SJSA1 (cell line): ENCODE data around the gene TMEM150A. TPM values are rescaled to one million over a fixed set of nuclear protein-coding genes. Genes with fewer than 3 reads are reported as not detected.
"Not testable (repeated sequence)": the region's sequence is repeated elsewhere in the genome, so short reads cannot be mapped to it uniquely, and the experiment has no call there.

ENCODE experiments used
- DNase-seq, 2 experiments: peaks; one replicate each; pipeline ENCODE4 v3.0.0-alpha.2; 2015 to 2020; ENCODE audit warnings: low spot score in 2 of 2, low read depth in 1 of 2
- H3K27ac ChIP-seq: fragments of 250-450 bp; sonication (Bioruptor Pico); 2 replicates; pipeline ENCODE4 v1.5.1; 2020; ENCODE audit warnings: mild to moderate bottlenecking, moderate library complexity
- H3K27me3 ChIP-seq: fragments of 250-450 bp; sonication (Bioruptor Pico); replicated peaks from 2 replicates; pipeline ENCODE4 v1.5.1; 2020; ENCODE audit warnings: mild to moderate bottlenecking, moderate library complexity
- H3K36me3 ChIP-seq: fragments of 250-450 bp; sonication (Bioruptor Pico); 2 replicates; pipeline ENCODE4 v1.5.1; 2020; ENCODE audit warnings: mild to moderate bottlenecking
- H3K4me1 ChIP-seq: fragments of 250-450 bp; sonication (Bioruptor Pico); replicated peaks from 2 replicates; pipeline ENCODE4 v1.6.1; 2021; ENCODE audit warnings: mild to moderate bottlenecking
- H3K4me3 ChIP-seq: fragments of 250-450 bp; sonication (Bioruptor Pico); 2 replicates; pipeline ENCODE4 v1.5.1; 2020; ENCODE audit warnings: mild to moderate bottlenecking
- H3K9me3 ChIP-seq: fragments of 250-450 bp; sonication (Bioruptor Pico); replicated peaks from 2 replicates; pipeline ENCODE4 v1.5.1; 2020; ENCODE audit warnings: mild to moderate bottlenecking
- total RNA-seq: library from RNA; depleted of rRNA; stranded (reverse); fragments of >200 nt; shearing (Covaris generic); gene quantifications from 2 replicates; pipeline ENCODE4 v1.2.3, GENCODE V29; 2014

TMEM150A gene
- total RNA-seq, 1 experiment from 2014 or later, result 5.1 TPM

GRCh38 chr2:85582492-85582891 lies 20.0 kb downstream of the TMEM150A start:
- no peaks in the 10 kb centered on the region for H3K9me3 ChIP-seq
- no peak overlapping the region for H3K27ac ChIP-seq
- no peak overlapping the region for H3K4me3 ChIP-seq
- no peaks in the 10 kb centered on the region for H3K27me3 ChIP-seq
- H3K4me1 ChIP-seq, result peaks cover 30% of the 10 kb centered on the region
- no peaks in the 10 kb centered on the region for H3K36me3 ChIP-seq
- DNase-seq, result no peak

DNA sequence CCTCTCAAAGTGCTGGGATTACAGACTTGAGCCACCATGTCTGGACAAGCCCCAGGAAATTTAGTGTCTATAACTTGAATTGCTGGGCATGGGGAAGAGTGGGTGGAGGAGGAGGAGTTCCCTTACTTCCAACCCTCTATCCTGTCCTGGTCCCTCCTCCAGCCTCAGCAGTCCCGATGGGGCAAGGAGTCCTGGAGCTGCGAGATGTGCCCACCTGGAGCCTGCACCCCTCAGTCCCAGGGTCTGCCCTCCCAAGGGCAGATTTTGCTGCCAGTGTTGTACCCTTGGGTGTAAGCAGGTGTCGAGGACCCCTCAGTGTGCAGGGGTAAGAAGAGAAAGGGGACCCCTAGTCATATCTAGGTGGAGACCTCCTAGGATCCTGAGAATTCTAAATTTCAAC lies 22.3 kb downstream of the TMEM150A start:
- no peaks in the 10 kb centered on the region for H3K36me3 ChIP-seq
- H3K4me1 ChIP-seq, result peaks cover 20% of the 10 kb centered on the region
- DNase-seq, result no peak
- H3K27ac ChIP-seq, result no peak overlapping the region
- H3K9me3 ChIP-seq, result no peaks in the 10 kb centered on the region
- H3K27me3 ChIP-seq, result no peaks in the 10 kb centered on the region
- H3K4me3 ChIP-seq, result no peak overlapping the region

- Histone ChIP-seq H3K27ac (no peak overlapping the region), H3K4me1 (peaks cover 12% of the 10 kb centered on the region), H3K4me3 (no peak overlapping the region), H3K27me3 (no peaks in the 10 kb centered on the region), H3K9me3 (no peaks in the 10 kb centered on the region), H3K36me3 (no peaks in the 10 kb centered on the region)
- DNase-seq, result no peak
Measured at GRCh38 chr2:85579266-85579935, 23.1 kb downstream of the TMEM150A start.

- H3K4me1 ChIP-seq, result peaks cover 5% of the 10 kb centered on the region; the same call in 1 of the 2 replicates
- H3K27ac ChIP-seq, result no peak overlapping the region
- no peaks in the 10 kb centered on the region for H3K36me3 ChIP-seq
- no peaks in the 10 kb centered on the region for H3K9me3 ChIP-seq
- no peaks in the 10 kb centered on the region; the same call in 1 of the 2 replicates for H3K27me3 ChIP-seq
- H3K4me3 ChIP-seq, result no peak overlapping the region
- DNase-seq, result no peak
Measured at GRCh38 chr2:85578243-85579180, 24.0 kb downstream of the TMEM150A start.

DNA sequence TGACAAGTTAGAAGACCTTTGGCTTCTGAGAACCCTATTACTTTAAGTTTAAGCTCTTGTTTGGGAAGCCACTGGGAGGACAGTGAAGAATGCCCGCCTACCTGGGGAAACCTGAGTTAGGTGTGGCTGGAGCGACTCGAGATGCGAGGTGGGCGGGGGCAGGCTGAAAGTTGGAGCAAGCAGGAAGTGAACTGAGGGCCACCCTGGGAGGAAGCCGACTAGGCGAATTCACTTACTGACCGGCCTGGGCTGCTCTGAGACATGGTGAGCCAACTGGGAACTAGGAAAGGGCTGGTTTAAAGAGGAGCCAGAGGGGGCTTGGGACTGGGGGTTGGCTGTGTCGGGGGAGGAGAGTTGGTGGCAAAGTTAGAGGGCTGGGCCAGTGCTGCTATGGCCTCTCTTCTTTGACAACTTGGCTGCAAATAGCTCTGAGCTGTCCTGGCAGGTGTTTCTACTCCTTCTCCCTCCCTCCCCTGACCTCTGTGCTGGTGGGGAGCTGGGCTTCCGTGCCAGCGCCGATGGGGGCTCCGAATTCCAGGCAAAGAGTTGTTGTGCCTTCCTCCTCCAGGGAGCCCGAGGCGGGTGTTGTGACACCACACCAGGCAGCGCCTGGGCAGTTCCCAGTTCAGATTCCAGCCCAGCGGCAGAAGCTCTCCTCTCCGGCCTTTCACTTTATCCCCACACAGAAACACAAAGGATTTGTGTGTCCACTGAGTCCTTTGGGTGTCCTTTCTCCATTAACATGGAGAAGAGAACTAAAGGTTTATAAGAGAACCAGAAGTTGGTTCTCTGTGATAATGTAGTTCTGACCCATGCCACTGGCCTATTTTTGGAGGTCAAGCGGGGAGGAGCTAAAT lies 24.9 kb downstream of the TMEM150A start, which contains the start of gene VAMP8:
VAMP8 (plus strand) TSS at position 201 of the 857 bp plus-strand sequence; CDS start at position 262, 61 bp downstream.
- H3K27ac ChIP-seq, result no peak within 1 kb of the TSS
- H3K4me3 ChIP-seq, result no peak within 1 kb of the TSS
- no peak for DNase-seq

GRCh38 chr2:85577063-85577385 lies 25.5 kb downstream of the TMEM150A start:
- no peak overlapping the region for H3K4me3 ChIP-seq
- no peak for DNase-seq
- peaks cover 7% of the 10 kb centered on the region for H3K27me3 ChIP-seq
- H3K36me3 ChIP-seq, result no peaks in the 10 kb centered on the region
- H3K9me3 ChIP-seq, result no peaks in the 10 kb centered on the region
- no peak overlapping the region for H3K27ac ChIP-seq
- H3K4me1 ChIP-seq, result peaks cover 5% of the 10 kb centered on the region; the same call in 1 of the 2 replicates

More for the DNA sequence above, 24.9 kb downstream of the TMEM150A start, which contains the start of gene VAMP8:
- peaks cover 5% of the 10 kb centered on the region for H3K27me3 ChIP-seq
- H3K9me3 ChIP-seq, result no peaks in the 10 kb centered on the region
- no peaks in the 10 kb centered on the region for H3K36me3 ChIP-seq
- H3K4me1 ChIP-seq, result peaks cover 5% of the 10 kb centered on the region; the same call in 1 of the 2 replicates

DNA sequence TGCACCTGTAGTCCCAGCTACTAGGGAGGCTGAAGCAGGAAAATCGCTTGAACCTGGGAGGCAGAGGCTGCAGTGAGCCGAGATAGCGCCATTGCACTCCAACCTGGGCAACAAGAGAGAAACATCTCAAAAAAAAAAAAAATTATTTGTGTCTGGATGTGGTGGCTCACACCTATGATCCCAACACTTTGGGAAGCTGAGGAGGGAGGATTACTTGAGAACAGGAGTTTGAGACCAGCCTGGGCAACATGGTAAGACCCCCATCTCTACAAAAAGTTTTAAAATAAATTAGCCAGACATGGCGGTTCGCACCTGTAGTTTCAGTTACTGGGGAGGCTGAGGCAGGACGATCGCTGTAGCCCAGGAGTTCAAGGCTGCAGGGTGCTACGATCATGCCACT lies 26.8 kb downstream of the TMEM150A start:
- H3K4me1 ChIP-seq, result peaks cover 5% of the 10 kb centered on the region; the same call in 1 of the 2 replicates
- no peaks in the 10 kb centered on the region for H3K9me3 ChIP-seq
- DNase-seq, result no peak
- H3K36me3 ChIP-seq, result no peaks in the 10 kb centered on the region
- no peak overlapping the region for H3K27ac ChIP-seq
- peaks cover 10% of the 10 kb centered on the region for H3K27me3 ChIP-seq
- H3K4me3 ChIP-seq, result no peak overlapping the region

- H3K36me3 ChIP-seq, result 0 out of 2 replicates have a peak, but pooled peaks cover 2% of the 10 kb centered on the region
- peaks cover 5% of the 10 kb centered on the region for H3K27me3 ChIP-seq
- no peak overlapping the region for H3K4me3 ChIP-seq
- H3K27ac ChIP-seq, result no peak overlapping the region
- DNase-seq, result no peak
- no peaks in the 10 kb centered on the region for H3K9me3 ChIP-seq
- H3K4me1 ChIP-seq, result no peaks in the 10 kb centered on the region
Measured at GRCh38 chr2:85566265-85566664, 36.2 kb downstream of the TMEM150A start.

- Histone ChIP-seq H3K27me3 (no peaks in the 10 kb centered on the region), H3K36me3 (peaks cover 8% of the 10 kb centered on the region), H3K9me3 (no peaks in the 10 kb centered on the region), H3K27ac (no peak overlapping the region), H3K4me3 (no peak overlapping the region), H3K4me1 (peaks cover 7% of the 10 kb centered on the region; the same call in 1 of the 2 replicates)
- no peak for DNase-seq
Measured at GRCh38 chr2:85564144-85564563, 38.3 kb downstream of the TMEM150A start.

DNA sequence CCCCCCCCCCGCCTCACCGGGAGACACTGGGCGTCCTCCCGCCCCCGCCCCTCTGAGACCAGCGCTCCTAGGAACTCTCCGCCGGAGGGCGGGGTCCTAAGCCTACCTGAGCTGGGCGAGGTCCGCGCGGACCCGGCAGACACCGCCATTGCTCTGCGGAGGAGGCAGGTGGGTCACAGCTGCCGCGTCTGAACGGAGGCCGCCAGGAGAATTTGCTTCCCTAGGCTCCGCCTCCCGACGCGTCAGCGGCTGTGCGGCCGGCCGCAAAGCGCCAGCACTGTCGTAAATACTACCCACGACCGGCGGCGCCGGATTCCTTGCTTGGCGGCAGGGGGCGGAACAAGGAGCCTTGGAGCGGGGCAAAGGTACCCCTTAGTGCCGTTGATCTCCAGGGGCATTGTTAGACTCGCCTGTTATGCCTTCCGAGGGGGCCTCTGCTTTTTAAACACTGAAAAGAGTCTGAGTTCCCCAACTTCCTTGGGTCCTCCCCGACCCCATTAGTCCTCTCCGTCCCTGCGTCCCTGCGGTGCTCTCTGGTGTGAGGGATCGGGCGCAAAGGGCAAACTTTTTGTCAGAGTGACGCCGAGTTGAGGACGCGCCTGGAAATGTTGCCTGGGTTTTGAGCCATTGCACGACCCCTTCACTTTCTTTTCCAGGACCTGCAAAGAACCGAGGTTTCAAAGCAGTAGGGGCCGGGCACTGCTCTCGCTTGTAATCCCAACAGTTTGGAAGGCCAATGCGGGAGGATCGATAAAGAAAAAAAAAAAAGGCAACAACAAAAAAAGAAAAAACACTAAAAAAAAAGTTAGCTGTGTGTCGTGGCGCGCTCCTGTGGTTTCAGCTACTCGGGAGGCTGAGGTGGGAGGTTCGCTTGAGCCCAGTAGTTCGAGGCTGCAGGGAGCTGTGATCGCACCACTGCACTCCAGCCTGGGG lies 41.0 kb downstream of the TMEM150A start, which contains the start of gene GGCX:
GGCX (minus strand) TSS at position 214 of the 933 bp plus-strand sequence; CDS start at position 149, 65 bp downstream.
- H3K27ac ChIP-seq, result peak within 1 kb of the TSS; percentile 65
- H3K4me3 ChIP-seq, result peak within 1 kb of the TSS; percentile 59
- DNase-seq, result peak; percentile 91 to 95
- H3K36me3 ChIP-seq, result peaks cover 27% of the 10 kb centered on the region
- no peaks in the 10 kb centered on the region for H3K9me3 ChIP-seq
- peaks cover 7% of the 10 kb centered on the region; the same call in 1 of the 2 replicates for H3K4me1 ChIP-seq
- no peaks in the 10 kb centered on the region for H3K27me3 ChIP-seq

- peak overlapping the region; percentile 59 for H3K4me3 ChIP-seq
- no peaks in the 10 kb centered on the region for H3K9me3 ChIP-seq
Measured at GRCh38 chr2:85560812-85561279, 41.7 kb downstream of the TMEM150A start.

GRCh38 chr2:85560403-85560726 lies 42.1 kb downstream of the TMEM150A start:
- not testable (repeated sequence) for H3K27me3 ChIP-seq, H3K27ac ChIP-seq, DNase-seq, H3K9me3 ChIP-seq, H3K4me1 ChIP-seq
- Histone ChIP-seq H3K36me3 (peaks cover 37% of the 10 kb centered on the region), H3K4me3 (peak overlapping the region; percentile 59)

More at GRCh38 chr2:85560812-85561279, 41.7 kb downstream of the TMEM150A start:
- Histone ChIP-seq H3K36me3 (peaks cover 34% of the 10 kb centered on the region), H3K27me3 (no peaks in the 10 kb centered on the region), H3K4me1 (peaks cover 7% of the 10 kb centered on the region; the same call in 1 of the 2 replicates), H3K27ac (no peak overlapping the region)
- DNase-seq, result no peak
